ENCODE results near the gene ATP1A3.

DNA sequence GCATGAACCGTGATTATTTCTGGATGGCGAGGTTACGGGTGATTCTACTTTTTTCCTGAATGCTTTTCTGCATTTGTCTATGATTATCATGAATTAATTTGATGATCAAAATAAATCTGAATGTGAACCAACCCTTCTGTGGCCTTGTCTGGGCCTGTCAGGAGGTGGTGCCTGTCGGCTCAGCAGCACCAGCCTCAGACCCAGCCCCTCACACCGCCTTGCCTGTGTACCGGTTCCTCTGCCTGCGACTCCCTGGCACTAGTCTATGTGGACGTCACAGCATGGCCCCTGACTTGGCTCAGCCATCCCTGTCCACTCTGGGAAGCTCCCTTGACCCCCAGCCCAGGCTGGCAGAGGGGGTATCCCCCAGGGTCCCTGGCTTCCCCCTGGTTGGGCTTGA, 19.4 kb downstream of the ATP1A3 start:
- TF ChIP-seq, protein P1, sequence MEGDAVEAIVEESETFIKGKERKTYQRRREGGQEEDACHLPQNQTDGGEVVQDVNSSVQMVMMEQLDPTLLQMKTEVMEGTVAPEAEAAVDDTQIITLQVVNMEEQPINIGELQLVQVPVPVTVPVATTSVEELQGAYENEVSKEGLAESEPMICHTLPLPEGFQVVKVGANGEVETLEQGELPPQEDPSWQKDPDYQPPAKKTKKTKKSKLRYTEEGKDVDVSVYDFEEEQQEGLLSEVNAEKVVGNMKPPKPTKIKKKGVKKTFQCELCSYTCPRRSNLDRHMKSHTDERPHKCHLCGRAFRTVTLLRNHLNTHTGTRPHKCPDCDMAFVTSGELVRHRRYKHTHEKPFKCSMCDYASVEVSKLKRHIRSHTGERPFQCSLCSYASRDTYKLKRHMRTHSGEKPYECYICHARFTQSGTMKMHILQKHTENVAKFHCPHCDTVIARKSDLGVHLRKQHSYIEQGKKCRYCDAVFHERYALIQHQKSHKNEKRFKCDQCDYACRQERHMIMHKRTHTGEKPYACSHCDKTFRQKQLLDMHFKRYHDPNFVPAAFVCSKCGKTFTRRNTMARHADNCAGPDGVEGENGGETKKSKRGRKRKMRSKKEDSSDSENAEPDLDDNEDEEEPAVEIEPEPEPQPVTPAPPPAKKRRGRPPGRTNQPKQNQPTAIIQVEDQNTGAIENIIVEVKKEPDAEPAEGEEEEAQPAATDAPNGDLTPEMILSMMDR (IDR thresholded peaks at IDR 0.05; ENCODE audit: poor library complexity, severe bottlenecking) = no peak
- TF ChIP-seq EZH2 (IDR thresholded peaks at IDR 0.05; ENCODE audit: borderline replicate concordance, insufficient read depth, low read length, poor library complexity, severe bottlenecking) (no peak), POLR2AphosphoS5 (IDR thresholded peaks at IDR 0.05) (no peak), EP300 (conservative IDR thresholded peaks at IDR 0.05; ENCODE audit: poor library complexity, severe bottlenecking) (no peak)
